GM21526 (cell line): ENCODE measurements around the gene WT1.
"Not testable (repeated sequence)": the region's sequence is repeated elsewhere in the genome, so short reads cannot be mapped to it uniquely, and the experiment has no call there.

Source experiments
- ATAC-seq: cut with Tn5 transposase; IDR thresholded peaks from one replicate; pipeline ENCODE4 v1.9.1; 2021; ENCODE audit warnings: moderate library complexity; ENCODE audit not compliant: unreplicated experiment, low FRiP score

WT1 gene

GRCh38 chr11:32390712-32391111 is 44.6 kb downstream of the WT1 start:
- no peak for ATAC-seq

GRCh38 chr11:32388871-32389770 is 46.2 kb downstream of the WT1 start:
- ATAC-seq = no peak

GRCh38 chr11:32388365-32388764 is 47.0 kb downstream of the WT1 start:
- ATAC-seq = no peak

GRCh38 chr11:32387411-32387810 is 47.9 kb downstream of the WT1 start:
- ATAC-seq = no peak

GRCh38 chr11:32386770-32387377 is 48.5 kb downstream of the WT1 start:
- ATAC-seq = no peak

- no peak for ATAC-seq
Measured at GRCh38 chr11:32385998-32386397, 49.3 kb downstream of the WT1 start.

- no peak for ATAC-seq
Measured at GRCh38 chr11:32382339-32383049, 52.8 kb downstream of the WT1 start.

GRCh38 chr11:32381179-32381578 is 54.2 kb downstream of the WT1 start:
- ATAC-seq = no peak

GRCh38 chr11:32379719-32380118 is 55.6 kb downstream of the WT1 start:
- ATAC-seq = no peak

GRCh38 chr11:32375826-32376225 is 59.5 kb downstream of the WT1 start:
- no peak for ATAC-seq

- ATAC-seq = peak; percentile 68
Measured at GRCh38 chr11:32374261-32374711, 61.1 kb downstream of the WT1 start.

- ATAC-seq = not testable (repeated sequence)
Measured at GRCh38 chr11:32369987-32370386, 65.4 kb downstream of the WT1 start.

GRCh38 chr11:32366666-32367065 is 68.7 kb downstream of the WT1 start:
- ATAC-seq = no peak

GRCh38 chr11:32365192-32365591 is 70.1 kb downstream of the WT1 start:
- no peak for ATAC-seq

- no peak for ATAC-seq
Measured at GRCh38 chr11:32358729-32359128, 76.6 kb downstream of the WT1 start.

- no peak for ATAC-seq
Measured at GRCh38 chr11:32353884-32354283, 81.5 kb downstream of the WT1 start.

- ATAC-seq = no peak
Measured at GRCh38 chr11:32348502-32348901, 86.8 kb downstream of the WT1 start.

GRCh38 chr11:32344946-32345345 is 90.4 kb downstream of the WT1 start:
- no peak for ATAC-seq

- ATAC-seq = no peak
Measured at GRCh38 chr11:32343325-32344008, 91.9 kb downstream of the WT1 start.
